Ishikawa (cell line): ENCODE measurements around the gene DDIAS.

Experiments
- CEBPB ChIP-seq: IDR thresholded peaks from 2 replicates; pipeline ENCODE4 v1.6.1; 2012
- CREB1 ChIP-seq: IDR thresholded peaks from 2 replicates; pipeline ENCODE4 v1.6.1; 2012; ENCODE audit warnings: low read depth
- EGR1 ChIP-seq: IDR thresholded peaks from 2 replicates; pipeline ENCODE4 v1.6.1; 2012
- EP300 ChIP-seq: IDR thresholded peaks from 2 replicates; pipeline ENCODE4 v1.6.1; 2012; ENCODE audit warnings: borderline replicate concordance
- NFIC ChIP-seq: IDR thresholded peaks from 2 replicates; pipeline ENCODE4 v1.6.1; 2012
- REST ChIP-seq: IDR thresholded peaks from 2 replicates; pipeline ENCODE4 v1.6.1; 2012; ENCODE audit warnings: low read depth, mild to moderate bottlenecking
- TAF1 ChIP-seq: IDR thresholded peaks from 2 replicates; pipeline ENCODE4 v1.6.1; 2012; ENCODE audit warnings: low read depth, mild to moderate bottlenecking
- TCF12 ChIP-seq: IDR thresholded peaks from 2 replicates; pipeline ENCODE4 v1.6.1; 2012; ENCODE audit warnings: low read depth
- YY1 ChIP-seq: IDR thresholded peaks from 2 replicates; pipeline ENCODE4 v1.6.1; 2012; ENCODE audit warnings: low read depth
- TF ChIP-seq, protein P1 (sequence below): IDR thresholded peaks from 2 replicates; pipeline ENCODE4 v1.6.1; 2012

GRCh38 chr11:82944198-82944597 is 42.7 kb downstream of the DDIAS start:
- TF ChIP-seq NFIC (no peak), REST (no peak), EP300 (no peak), CEBPB (no peak), TAF1 (no peak), EGR1 (no peak), CREB1 (no peak), YY1 (no peak), TCF12 (no peak)
- TF ChIP-seq, protein P1, sequence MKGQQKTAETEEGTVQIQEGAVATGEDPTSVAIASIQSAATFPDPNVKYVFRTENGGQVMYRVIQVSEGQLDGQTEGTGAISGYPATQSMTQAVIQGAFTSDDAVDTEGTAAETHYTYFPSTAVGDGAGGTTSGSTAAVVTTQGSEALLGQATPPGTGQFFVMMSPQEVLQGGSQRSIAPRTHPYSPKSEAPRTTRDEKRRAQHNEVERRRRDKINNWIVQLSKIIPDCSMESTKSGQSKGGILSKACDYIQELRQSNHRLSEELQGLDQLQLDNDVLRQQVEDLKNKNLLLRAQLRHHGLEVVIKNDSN = no peak
